GM19452 (cell line): Measurements from ENCODE around the gene FRMD5.
"Not testable (repeated sequence)": the region's sequence is repeated elsewhere in the genome, so short reads cannot be mapped to it uniquely, and the experiment has no call there.

Source experiments
- ATAC-seq: cut with Tn5 transposase; IDR thresholded peaks from one replicate; pipeline ENCODE4 v1.9.1; 2021; ENCODE audit not compliant: unreplicated experiment

FRMD5 gene

DNA sequence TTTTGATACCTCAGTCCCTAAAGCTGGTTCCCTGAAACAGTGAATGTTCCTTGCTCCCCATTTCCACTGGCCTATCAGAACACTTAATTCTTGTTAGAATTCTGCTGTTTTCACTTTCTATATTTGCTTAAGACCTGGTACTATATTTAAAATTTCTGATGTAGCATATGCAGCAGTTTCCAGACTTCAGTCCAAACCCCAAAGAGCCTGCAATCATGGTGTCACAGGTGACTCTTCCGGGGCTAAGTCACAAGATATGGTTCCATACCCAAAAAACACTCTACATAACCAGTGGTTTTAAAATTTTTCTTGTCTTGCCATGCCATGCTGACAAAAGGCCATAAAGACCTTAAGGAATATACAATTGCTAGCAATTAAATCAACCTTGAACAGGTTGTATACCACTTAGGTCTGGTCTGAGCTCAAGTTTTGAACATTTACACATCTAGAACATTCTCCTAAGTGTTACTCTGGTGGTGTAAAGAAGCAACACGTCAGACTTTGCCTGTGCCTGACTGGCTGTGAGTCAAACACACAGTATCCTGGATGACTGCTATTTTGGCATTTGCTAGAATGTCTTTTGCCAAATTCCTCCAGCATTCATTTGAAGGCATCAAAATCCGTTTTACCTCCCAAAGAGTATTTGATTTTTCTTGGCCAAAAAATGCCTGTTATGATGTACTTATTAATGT lies 160.0 kb downstream of the FRMD5 start:
- no peak for ATAC-seq

GRCh38 chr15:44034334-44034733 lies 160.7 kb downstream of the FRMD5 start:
- no peak for ATAC-seq

DNA sequence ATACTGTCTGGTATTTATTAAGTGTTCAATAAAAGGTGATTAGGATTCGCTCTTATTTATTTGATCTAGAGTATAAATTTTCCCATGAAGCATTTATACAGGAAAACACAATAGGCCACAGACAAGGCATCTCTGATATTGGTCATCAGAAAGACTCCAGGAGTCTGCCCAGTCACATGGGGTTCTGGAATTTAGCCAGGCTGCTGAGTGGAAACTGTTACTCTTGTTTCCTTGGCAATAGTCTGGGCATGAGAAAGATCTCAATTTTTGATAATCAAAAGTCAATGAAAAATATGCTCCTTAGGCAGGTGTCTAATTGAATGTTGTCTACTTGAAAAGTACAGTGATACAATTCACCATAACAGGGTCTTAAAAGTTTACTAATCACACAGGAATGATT lies 161.2 kb downstream of the FRMD5 start:
- no peak for ATAC-seq

DNA sequence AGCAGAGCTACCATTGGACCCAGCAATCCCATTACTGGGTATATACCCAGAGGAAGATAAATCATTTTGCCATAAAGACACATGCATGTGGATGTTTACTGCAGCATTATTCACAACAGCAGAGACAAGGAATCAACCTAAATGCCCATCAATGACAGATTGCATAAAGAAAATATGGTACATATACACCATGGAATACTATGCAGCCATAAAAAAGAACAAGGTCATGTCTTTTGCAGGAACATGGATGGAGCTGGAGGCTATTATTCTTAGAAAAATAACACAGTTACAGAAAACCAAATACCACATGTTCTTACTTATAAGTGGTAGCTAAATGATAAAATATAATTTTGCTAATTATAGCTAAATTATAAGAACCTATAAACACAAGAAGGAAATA lies 162.3 kb downstream of the FRMD5 start:
- ATAC-seq, result not testable (repeated sequence)

DNA sequence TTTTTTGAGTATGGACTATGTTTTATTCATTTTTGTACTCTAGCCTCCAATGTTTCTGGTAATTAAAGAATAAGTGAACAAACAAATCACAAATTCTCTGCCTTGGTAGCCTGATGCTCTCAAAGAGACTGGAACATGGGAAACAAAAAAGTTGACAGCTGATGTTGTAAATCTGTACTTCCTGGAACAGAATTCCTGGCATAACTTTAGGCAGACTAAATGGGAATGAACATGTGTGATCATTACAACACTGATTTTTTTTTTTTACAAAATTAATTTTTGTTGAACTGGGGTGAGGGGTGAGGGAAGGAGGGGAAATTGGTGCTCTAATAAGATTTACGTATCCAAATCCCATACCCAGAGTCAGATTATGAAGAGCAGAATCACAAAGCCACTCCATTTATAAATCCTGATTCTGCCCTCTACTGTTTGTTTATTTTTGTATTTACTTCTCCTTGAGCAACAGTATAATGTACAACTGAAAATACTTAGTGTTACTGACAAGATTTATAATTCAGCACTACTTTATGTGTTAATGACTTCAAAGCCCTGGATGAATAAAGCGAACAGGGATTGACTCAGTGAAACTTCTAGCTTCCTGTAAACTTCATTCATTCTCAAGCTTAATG lies 165.0 kb downstream of the FRMD5 start:
- ATAC-seq, result no peak

DNA sequence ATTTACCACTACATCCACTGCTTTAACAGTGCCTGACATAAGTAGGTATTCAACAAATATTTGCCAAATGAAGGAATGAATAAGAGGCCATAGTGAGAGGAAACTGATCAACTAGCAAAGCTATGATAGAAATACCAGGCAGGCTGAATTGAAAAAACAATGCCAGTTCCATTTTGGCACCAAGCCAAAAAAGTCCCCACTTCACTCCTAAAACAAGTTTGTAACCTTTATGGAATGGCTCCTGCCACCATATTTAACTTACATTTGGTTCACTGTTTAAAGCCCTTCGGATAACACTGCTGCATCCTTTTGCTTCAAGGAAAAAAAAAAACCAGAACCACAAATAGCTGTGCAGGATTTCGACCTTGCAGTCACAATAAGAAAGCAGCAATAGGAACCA lies 166.1 kb downstream of the FRMD5 start:
- no peak for ATAC-seq

GRCh38 chr15:44028349-44028748 lies 166.7 kb downstream of the FRMD5 start:
- no peak for ATAC-seq

DNA sequence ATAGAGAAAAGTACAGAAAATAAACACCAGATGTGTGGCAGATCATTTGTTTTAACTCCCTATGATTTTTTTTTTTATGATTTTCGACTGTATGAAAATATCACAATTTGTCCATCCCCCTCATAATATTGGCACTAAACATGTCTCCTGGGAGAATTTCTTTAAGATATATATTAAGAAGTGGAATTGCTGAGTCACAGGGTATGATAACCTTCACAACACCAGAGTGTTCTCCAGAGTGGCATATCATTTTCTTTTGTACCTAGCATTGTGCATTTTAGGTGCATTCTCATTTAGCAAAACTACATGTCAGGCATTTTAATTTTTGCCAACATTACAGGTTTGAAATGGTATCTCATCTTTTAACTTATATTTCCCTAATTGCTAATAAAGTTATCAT lies 170.9 kb downstream of the FRMD5 start:
- ATAC-seq, result no peak

DNA sequence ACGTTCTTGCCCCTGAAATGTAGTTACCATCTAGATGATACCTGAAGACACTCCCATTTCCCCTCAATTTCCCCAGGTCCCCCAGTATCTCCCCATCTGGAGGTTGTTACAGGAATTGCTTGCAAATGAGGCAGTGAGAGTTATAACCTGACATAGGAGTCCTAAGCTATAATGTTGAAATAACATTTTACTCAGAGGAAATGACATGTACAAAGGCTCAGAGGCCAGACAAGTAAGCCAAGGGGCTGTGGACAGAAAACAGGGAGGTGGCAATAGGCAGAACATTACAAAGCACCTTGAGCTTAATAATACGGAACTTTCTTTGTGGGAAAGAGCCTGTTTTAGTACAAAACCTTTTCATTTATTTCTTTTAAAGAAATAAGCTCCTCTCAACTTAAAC lies 171.9 kb downstream of the FRMD5 start:
- no peak for ATAC-seq

GRCh38 chr15:44018151-44018550 lies 176.9 kb downstream of the FRMD5 start:
- ATAC-seq, result no peak

DNA sequence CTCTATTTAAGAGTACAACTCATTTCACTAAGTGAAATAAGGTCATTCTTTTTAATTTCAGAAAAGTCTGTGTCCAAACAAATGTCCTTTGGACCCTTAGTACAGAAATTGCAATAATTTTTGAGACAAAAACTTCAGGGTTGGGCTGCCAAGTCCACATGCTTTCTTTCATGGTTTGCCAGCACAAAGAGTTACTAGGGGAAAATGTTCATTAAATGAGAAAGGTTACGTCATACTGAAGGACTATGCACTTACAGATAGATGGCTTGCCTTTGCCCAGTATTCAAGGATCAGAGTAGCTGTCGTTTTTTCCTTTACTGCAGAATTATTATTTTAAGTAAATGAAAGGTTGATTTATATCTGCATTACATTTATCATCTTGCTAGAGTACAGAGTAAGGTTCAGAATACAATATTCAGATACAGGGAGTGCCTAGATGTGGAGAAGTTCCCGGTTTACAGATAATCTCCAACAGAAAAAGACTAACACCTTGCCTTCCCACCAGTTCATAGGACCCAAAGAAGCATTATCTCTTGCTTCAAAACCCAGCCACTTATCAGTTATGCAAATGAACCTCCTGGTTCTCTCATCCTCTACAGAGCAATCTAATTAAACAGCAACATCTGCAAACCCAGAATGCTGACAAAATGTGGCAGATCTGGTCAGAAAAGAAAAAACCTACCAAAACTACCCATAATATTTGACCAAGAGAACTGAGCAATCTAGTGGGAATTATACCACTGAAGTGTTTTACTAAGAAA lies 179.3 kb downstream of the FRMD5 start:
- no peak for ATAC-seq

GRCh38 chr15:44011238-44011854 lies 183.7 kb downstream of the FRMD5 start:
- no peak for ATAC-seq

DNA sequence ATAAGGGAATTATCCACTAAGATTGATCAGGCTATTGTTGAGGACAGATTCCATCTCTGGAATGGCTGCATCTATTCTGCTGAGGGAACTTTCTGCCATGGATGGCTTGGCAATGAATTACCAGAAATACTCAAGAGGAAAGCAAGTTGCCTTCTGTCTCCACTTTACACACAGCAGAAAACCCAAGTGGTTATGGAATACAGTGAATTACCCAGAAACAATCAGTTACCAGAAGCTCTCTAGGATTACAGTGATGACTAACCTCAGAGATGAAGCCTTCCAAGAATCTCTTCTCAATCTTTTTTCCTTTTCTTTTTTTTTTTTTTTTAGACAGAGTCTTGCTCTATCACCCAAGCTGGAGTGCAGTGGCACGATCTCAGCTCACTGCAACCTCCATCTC lies 185.0 kb downstream of the FRMD5 start:
- no peak for ATAC-seq

GRCh38 chr15:44009038-44009437 lies 186.0 kb downstream of the FRMD5 start:
- ATAC-seq, result no peak

DNA sequence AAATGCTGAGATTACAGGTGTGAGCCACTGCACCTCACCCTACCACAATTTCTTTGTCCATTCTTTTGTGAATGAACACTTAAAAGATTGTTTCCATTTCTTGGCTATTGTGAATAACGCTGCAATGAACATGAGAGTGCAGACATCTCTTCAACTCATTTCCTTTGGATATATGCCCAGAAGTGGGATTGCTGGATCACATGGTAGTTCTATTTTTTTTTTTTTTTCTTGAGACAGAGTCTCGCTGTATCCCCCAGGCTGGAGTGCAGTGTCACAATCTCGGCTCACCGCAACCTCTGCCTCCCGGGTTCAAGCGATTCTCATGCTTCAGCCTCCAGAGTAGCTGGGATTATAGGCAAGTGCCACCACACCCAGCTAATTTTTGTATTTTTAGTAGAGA lies 194.8 kb downstream of the FRMD5 start:
- not testable (repeated sequence) for ATAC-seq

DNA sequence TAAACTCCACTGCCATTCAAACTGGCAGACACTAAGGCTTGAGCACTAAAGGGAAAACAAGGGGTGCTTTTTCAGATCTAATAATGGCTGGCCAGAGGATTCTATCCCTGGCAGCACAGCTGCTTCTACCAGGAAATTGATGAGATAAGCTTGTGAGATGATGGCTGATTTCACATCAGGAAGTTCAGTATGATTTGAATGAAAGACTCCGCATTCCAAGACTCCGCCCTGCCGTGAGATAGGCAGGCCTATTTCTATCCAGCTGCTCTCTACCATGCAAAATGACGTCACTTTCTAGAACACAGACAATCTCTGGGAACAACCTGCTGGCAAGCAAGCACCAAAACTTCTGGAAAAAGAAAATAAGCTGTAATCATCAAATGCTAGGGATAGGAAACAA lies 196.5 kb downstream of the FRMD5 start:
- no peak for ATAC-seq

DNA sequence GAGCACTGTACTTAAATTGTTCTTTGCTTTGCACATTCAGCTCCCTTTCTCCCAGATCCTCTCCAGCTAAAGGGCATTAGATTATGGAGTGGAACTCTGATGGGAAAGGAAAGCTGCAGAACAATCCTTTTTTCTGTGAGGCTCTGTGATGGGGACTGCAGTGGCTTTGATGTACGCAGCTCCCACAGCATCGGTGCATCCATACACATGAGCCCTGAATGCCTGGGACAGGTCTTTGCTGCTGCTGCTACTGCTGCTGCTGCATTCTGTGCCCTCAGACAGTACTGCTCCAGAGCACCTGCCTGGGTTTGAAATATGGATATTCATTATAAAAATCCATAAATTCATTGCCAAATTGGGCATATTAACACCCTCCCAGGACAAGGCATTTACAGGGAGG lies 203.9 kb downstream of the FRMD5 start:
- no peak for ATAC-seq

GRCh38 chr15:43989938-43990337 lies 205.1 kb downstream of the FRMD5 start:
- ATAC-seq, result no peak

GRCh38 chr15:43988900-43989299 lies 206.2 kb downstream of the FRMD5 start:
- ATAC-seq, result no peak

GRCh38 chr15:43987924-43988323 lies 207.1 kb downstream of the FRMD5 start:
- ATAC-seq, result no peak

DNA sequence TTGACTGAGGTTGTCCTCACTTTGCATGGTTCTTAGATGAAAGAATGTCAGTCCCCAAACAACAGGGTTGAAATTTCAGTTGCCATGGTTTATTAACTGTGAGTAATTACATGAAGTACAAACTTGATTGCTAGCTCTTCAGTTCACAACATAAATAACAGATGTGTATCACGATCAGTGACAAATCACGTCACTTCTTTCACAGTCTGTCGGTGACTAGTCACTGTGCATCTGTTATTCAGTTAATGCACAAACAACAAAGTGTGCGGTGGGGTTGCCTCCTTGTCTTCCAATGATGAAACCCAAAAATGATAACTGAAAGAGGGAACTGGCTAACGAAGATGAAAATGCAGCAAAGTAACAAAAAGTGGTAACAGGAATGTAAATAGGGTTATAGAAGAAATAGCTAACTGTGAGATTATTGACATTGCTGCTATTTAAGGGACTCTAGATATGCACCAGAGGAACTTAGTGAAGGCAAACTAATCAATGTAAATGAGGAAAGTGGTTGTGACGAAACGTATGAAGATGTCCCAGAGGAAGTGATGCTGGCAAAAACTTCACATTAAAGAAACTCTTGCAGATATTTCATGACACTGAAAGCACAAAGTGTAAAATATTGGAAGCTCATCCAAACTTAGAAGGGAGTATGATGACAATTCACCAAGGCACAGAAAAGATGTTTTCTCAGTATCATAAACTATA lies 208.9 kb downstream of the FRMD5 start:
- no peak for ATAC-seq
